Embryonic facial prominence (tissue), 1 donor: Measurements from ENCODE around the gene BCAS4.

Source experiments
- DNase-seq: peaks from one replicate; pipeline ENCODE4 v3.0.0-alpha.2; 2016; ENCODE audit errors: extremely low spot score

Gene BCAS4

GRCh38 chr20:50821994-50822393 lies 27.1 kb downstream of the BCAS4 start:
- no peak for DNase-seq

DNA sequence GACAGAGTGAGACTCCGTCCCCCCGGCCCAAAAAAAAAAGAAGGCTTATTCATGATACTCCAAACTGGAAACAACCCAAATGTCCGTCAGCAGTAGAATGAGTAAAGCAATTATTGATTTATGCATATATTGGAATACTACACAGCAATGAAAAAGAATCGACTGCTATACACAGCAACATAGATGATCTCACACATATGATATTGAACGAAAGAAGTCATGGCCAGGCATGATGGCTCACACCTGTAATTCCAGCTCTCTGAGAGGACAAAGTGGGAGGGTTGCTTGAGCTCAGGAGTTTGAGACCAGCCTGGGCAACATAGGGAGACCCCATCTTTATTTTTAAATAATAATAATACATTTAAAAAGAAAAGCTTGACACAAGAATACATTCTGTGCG lies 28.5 kb downstream of the BCAS4 start:
- no peak for DNase-seq

GRCh38 chr20:50824137-50824536 lies 29.3 kb downstream of the BCAS4 start:
- DNase-seq, result no peak

DNA sequence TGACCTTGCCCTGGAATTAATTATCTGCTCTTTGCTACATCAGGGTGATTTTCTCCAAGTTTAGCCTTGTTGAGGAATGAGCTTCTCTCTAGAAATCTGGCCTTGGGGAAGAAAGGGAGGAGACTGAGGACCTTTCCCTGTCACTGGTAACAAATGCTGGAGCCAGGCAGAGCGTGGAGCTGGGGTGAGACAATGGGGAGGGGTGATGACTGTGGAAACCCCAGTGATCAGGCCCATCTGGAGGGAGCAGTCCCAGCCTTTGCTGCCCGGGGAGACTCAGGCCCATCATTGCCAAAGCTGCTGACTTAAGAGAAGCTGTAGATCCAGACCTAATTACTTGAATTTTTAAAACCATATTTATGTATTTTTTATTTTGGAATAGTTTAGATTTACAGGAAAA lies 31.3 kb downstream of the BCAS4 start:
- no peak for DNase-seq

DNA sequence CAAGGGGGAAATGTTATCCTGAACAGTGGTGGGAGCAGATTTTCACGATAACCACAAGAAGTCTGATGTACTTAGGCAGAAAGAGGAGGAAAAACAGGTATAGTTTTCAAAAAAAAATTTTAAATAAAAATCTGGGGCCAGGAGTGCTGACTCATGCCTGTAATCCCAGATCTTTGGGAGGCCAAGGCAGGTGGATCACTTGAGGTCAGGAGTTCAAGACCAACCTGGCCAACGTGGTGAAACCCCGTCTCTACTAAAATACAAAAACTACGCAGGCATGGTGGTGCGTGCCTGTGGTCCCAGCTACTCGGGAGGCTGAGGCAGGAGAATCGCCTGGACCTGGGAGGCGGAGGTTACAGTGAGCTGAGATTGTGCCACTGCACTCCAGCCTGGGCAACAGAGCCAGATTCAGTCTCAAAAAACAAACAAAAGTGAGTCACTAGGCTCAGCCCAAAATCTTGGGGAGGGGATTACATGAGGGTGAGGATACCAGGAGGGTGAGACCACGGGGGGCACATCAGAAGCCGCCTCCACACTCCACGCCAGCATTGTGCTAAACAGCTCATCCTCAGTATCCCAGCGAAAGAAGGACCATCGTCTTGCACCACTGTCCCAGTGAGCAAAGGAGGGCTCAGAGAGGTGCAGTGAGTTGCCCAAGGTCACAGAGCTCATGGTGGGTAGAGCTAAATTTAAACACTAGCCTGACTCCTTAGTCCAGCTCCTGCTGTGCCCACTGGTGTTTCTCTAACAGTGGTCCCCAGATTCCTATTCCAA lies 33.7 kb downstream of the BCAS4 start:
- no peak for DNase-seq

- DNase-seq, result no peak
These were observed 36.8 kb downstream of the BCAS4 start for GRCh38 chr20:50831622-50832021.

DNA sequence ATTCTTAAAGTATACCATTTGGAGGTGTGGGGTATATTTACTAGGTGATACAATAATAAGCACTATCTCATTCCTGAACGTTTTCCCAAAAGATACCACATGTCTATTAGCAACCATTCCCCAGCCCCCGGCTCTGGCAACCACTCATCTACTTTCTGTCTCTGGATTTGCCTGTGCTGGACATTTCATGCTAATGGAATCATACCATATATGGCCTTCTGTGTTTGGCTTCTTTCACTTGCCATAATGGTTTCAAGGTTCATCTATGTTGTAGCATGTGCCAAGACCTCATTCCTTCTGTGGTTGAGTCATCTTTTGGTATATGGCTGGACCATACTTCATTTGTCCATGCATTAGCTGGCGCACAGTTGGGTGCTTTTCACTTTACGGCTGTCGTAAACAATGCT lies 39.7 kb downstream of the BCAS4 start:
- no peak for DNase-seq

DNA sequence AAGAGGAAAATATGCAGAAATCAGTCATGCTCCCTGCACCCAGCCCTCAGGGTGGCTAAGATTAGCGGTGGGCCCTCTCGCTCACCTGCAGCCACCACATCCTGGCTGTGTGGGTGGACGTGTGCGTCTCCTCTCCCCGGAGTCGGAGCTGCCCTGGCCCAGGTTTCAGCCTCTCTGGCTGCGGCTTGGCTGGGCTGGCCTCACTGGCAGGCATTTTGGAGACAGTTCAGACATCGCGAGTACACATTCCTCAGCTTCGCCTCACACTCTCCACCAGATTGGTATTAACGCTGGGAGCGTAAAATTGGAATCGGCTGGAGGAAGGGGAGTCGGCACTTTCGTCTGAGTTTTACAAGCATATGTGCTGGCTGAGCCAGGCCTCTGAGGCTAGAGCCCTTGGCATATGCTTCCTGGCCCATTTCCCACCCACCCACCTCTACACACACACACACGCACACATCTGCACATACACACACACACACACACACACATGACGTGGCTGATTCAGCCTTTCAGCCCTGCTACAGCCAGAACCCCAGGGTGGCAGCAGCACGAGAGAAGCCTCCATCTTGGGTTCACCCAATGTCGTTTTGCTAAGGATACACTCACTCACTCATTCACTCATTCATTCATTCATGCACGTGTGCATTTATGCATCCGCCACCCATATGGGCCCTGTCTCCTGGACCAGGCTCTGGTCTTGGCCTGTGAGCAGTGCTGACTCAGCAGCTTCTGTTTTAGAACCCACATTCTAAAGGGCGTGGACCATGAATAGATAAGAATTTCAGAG lies 42.9 kb downstream of the BCAS4 start:
- DNase-seq, result peak; percentile 64

DNA sequence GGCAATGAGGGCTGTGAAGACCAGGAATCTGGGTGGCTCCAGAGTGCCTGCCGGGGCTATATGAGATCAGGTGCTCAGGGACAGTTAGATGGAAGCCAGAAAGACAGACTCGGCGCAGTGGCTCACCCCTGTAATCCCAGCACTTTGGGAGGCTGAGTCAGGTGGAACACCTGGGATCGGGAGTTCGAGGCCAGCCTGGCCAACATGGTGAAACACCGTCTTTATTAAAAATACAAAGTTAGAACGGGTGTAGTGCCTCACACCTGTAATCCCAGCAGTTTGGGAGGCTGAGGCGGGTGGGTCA lies 43.4 kb downstream of the BCAS4 start:
- no peak for DNase-seq

GRCh38 chr20:50838707-50839385 lies 44.0 kb downstream of the BCAS4 start:
- DNase-seq, result no peak

DNA sequence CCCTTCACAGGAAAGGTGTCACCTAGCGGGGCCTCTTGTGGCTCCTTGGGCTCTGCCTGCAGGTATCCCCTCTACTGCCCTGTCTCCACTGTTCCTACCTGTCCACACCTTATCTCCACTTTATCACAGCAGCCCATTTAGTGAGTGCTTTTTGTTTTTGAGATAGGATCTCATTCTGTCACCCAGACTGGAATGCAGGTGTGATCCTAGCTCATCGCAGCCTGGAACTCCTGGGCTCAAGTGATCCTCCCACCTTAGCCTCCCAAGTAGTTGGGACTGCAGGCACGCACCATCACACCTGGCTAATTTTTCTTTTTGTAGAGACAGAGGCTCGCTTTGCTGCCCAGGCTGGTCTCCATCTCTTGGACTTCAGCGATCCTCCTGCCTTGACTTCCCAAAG lies 48.0 kb downstream of the BCAS4 start:
- no peak for DNase-seq

DNA sequence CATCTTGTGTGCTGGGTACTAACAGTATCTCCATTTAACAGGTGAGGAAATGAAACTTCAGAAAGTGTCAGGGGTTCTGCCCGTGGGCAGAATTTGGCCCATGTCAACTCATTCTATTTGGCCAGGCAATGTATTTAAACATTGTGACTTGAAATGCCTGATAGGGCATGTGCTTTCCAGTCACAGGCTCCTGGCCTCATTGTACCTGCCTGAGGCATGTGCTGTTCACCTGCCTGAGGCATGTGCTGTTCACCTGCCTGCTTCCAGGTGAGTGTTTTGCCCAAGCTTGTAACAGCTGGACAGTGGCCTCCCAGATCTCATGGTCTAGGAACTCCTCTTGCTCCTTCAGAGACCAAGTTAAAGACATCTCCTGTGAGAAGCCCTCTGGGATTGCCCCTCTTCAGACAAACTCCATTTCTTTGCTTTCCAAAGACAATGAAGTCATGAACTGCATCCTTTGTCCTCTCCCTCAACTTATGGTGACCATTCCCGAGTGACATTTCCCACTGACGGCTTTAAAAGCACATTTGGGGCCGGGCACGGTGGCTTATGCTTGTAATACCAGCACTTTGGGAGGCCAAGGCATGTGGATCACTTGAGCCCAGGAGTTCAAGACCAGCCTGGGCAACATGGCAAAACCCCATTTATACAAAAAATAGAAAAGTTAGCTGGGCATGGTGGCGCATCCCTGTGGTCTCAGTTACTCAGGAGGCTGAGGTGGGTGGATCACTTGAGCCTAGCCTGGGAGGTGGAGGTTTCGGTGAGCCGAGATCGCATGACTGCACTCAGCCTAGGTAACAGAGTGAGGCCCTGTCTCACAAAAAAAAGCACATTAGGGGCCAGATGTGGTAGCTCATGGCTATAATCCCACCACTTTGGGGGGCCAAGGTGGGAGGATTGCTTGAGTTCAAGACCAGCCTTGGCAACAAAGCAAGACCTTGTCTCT lies 48.7 kb downstream of the BCAS4 start:
- no peak for DNase-seq

DNA sequence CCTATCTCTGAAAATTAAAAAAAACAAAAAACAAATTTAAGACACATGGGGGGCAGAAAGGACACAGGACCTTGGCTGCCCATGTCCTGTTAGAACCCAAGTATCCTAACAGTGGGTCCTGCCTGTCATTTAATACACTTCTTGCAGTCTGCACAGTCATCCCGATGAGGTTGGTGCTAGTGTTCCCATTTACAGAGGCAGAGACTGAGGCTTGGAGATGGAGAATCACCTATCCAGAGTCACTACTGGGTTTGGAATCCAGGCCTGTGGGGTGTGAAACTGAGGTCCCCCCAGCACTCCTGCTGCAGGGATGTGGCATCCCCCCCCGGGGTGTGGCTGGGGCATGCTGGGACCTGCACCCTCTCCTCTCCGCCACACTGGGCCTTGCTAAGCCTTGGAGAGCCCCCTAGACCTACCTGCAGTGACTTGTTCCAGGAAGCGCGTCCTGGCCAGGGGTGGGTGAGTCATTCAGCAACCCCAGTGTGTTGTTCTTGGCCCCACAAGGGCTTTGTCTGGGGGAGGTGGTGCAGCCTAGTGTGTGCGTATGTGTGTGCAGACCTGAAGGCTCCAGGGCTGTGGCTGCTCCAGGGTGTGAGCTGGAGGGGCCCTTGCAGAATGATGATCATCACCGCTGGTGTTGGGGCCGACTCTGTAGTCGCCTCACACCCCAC lies 49.7 kb downstream of the BCAS4 start:
- no peak for DNase-seq

DNA sequence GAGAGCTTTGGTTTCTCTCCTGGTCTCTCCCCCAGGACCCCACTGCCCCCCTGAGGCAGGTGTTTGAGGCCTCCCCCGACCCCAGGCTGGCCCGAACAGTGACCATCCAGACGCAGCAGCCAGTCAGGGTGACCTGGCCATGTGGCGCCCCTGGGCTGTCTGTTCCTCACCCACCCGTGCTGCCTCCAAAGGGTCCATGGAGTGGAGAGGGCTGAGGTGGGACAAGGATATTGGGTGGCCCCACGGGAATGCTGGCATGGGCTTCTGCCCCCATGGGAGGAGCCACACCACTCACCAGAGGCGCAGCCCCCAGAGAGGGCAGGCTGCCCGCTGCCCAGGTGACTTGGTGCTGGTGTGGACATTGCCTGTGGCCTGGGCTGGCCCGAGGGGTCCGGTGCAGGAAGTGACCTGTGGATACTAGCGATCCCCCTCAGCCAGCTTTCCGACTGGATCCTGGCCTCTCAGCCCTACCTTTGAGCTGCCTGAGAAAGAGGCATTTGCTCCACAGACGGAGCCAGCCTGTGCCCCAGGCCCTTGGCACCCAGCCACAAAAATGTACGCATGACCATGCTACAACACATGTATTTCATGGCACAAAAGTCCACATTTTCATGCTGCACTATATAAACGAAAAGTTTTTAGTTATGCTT lies 50.8 kb downstream of the BCAS4 start:
- no peak for DNase-seq

- peak; percentile 43 for DNase-seq
These were observed 53.5 kb downstream of the BCAS4 start for GRCh38 chr20:50848341-50848808.

DNA sequence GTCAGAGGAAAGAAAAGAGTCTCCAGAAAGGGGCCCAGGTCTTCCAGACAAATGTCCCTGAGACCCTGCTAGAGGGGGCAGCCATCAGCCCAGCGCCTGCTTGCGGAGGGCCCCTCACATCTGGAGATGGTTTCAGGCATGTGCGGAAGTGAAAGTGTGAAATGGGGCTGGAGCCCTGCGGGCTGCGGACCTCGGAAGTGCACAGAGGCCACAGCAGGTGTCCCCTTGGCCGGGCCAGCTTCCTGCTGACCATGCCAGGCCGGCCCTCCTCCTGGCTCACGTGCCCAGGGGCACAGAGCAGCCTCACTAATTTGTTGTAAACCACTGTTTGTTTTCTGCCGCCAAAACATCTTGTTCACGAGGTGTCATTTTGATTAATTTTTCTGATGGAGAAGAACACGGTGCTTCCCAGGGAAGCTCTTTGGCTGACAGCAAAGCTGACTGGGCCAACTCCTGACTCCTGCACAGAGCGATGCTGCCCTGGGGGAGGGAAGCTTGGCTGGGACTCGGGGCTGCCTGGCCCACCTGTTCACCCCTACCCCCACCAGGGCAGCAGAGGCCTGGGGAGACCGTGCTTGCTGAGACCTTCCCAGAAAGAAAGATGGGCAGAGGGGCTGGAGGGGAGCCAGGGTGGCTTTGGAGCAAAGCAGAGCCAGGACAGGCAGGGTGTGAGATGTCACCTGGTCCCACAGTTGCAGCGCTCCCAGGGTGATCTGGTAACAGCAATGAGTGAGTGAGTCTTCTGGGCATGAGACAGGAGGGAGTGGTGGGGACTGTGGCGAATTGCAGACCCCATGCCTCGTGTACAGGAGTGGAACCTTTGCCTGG lies 54.2 kb downstream of the BCAS4 start:
- DNase-seq, result no peak

GRCh38 chr20:50850721-50851286 lies 55.9 kb downstream of the BCAS4 start:
- no peak for DNase-seq

- no peak for DNase-seq
These were observed 57.2 kb downstream of the BCAS4 start for GRCh38 chr20:50852085-50852484.

DNA sequence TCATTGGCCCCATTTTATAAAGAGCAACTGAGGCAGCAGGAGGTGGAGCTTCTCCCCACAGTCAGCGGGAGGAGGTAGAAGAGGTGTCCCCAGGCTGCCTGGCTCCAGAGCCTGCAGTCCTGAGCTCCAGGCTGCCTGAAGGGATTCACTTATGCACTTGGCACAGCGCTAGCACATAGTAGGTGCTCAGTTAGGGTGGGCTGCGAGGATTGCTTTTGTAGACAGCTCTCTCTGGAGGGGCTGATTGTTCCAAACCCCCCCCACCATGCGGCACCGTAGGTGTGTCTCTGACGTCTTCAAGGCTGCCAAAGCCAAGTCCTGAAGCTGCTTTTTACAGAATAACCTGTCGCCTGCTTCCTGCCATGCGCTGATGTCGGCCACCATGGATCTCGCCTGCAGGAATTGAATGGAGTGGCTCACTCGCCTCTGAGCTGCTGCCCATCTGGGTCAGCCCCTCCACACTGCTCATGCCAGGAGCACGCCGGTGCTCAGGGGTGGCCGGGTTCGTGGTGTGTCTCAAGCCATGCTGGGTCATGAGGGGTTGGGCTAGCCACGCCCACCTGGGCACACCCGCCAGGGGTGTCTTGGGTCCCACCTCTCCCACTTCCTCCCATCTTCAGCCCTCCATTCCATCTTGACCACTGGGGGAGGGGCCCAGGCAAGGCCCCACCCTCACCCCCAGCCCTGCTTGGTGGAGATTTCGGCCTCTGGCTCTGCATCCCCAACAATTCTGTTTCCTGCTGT lies 59.8 kb downstream of the BCAS4 start:
- DNase-seq, result no peak
